ENCODE data around the gene XRCC3. TPM values are rescaled to one million over a fixed set of nuclear protein-coding genes. Genes with fewer than 3 reads are reported as not detected.

The XRCC3 gene
- 10.5 TPM for total RNA-seq

GRCh38 chr14:103715052-103716000 is at the start of gene XRCC3, which contains the start of gene ZFYVE21:
Gene XRCC3 (minus strand): TSS chr14:103715451. CDS start chr14:103711087, 4,364 bp downstream.
Gene ZFYVE21 (plus strand): TSS chr14:103715810. CDS start chr14:103715842, 32 bp downstream.
- peak; percentile 100 for DNase-seq

DNA sequence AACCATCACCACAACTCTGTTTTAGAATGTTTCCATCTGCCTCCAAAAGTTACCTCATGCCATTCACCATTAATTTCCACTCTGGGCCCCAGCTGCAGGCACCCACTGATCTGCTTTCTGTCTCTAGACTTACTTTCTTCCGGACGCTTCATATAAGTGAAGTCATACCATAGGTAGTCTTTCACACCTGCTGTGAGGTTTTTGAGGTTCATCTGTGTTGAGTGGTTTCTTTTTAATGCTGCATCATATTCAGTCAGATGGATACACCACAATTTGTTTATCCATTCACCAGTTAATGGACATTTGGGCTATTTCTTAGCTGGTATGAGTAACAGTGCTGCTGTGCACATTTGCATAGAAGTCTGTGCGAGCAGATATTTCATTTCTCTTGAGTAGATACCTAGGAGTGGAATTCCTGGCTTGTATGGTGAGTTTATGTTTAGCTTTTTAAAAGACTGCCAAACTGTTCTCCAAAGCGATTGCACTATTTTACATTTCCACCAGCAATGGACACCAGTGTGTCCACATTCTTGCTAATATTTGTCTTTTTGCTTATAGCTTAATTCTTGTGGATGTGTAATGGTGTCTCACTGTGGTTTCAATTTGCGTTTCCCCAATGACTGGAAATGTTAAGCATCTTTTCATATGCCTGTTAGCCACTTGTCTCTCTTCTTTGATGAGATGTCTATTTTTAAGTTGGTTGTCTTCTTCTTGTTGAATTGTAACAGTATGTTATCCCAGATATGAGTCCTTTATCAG is 48.7 kb upstream of the XRCC3 start:
- no peak for DNase-seq

GRCh38 chr14:103762541-103762940 is 47.3 kb upstream of the XRCC3 start:
- no peak for DNase-seq

GRCh38 chr14:103762036-103762435 is 46.8 kb upstream of the XRCC3 start:
- no peak for DNase-seq

DNA sequence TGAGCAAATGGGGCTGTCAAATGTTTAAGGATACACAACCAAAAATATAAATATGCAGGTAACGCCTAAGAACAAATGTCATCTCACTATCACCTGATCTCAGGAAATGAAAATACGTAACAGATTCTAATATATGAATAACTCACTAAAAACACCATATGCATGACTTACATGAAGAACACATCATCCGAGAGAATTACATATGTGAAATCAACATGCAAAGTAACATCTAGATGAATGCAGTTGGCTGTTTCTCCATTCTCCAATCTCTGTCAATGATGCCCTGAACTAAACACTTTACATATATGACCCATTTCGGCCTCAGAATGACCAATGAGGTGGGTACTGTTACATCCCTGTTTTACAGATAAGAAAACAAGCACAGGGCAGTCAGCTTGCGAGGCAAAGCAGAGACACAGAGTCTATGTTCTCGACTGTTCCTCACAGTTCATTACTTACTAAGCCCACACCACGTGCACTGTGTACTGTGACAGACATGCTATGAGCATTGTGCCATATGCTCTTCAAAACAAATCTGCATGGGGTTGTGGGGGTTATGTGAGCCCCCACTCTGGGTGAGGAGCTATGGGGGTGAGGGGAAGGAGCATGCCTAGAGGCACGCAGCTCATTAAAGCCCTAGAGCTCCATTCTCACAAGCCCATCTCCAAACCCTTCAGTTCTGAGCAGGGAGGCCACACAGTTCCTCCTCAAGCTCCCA is 43.0 kb upstream of the XRCC3 start:
- DNase-seq: no peak

GRCh38 chr14:103755060-103755459 is 39.8 kb upstream of the XRCC3 start:
- no peak for DNase-seq

GRCh38 chr14:103753774-103754173 is 38.5 kb upstream of the XRCC3 start:
- no peak for DNase-seq

GRCh38 chr14:103749860-103750259 is 34.6 kb upstream of the XRCC3 start:
- no peak for DNase-seq

- DNase-seq: no peak
Measured at GRCh38 chr14:103749452-103749851, 34.2 kb upstream of the XRCC3 start.

DNA sequence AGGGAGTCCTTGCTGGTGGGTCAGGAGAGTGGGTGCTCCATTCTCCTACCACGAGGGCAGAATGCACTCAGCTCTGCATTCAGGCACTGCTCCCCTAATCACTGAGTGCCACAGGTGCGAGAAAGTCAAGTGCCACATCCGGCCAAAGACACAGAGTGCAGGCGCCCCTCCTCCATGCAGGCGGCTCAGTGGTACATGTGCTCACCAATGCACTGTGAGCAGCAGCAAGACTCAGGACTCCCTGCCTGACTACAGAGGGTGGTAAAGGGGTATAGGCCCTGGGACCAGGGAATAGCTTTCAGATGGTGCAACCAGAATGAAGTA is 33.2 kb upstream of the XRCC3 start:
- DNase-seq: no peak

GRCh38 chr14:103746701-103747100 is 31.4 kb upstream of the XRCC3 start:
- no peak for DNase-seq

GRCh38 chr14:103745424-103745823 is 30.2 kb upstream of the XRCC3 start:
- DNase-seq: no peak

DNA sequence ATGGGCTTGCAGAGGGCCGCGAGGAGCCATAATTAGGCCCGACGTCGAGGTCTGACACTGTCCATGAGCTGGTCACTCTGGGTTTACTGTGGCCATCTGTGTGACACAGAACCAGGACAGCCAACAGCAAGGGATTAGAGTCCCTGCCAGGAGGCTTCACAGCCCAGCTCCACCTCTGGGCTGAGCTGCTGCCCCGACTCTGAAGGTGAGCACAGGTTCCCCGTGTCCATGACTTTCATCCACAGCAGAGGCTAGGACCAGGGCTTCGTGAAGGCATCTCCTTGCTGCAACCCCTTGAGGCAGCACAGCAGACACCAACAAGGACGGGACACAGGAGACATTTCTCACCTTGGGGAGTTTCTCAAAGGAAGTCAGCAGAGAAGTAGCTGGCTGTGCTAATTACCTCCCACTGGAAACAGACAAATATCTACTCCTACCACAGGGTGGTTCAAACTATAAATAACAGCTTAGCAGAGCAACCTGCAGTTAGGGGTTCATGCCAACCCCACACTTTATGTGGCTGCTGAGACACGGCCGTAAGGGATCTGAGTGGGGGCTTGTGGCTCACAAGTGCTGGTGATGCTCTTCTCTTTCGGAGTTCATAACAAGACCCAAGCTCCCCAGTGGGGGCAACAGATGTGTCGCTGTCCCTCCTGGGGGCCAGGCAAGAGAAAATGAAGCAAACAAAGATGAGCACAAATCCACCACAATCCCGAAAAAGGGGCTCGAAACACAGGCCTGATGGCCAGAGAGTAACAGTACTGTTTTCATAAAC is 29.6 kb upstream of the XRCC3 start:
- DNase-seq: no peak

GRCh38 chr14:103743691-103744090 is 28.4 kb upstream of the XRCC3 start:
- no peak for DNase-seq

DNA sequence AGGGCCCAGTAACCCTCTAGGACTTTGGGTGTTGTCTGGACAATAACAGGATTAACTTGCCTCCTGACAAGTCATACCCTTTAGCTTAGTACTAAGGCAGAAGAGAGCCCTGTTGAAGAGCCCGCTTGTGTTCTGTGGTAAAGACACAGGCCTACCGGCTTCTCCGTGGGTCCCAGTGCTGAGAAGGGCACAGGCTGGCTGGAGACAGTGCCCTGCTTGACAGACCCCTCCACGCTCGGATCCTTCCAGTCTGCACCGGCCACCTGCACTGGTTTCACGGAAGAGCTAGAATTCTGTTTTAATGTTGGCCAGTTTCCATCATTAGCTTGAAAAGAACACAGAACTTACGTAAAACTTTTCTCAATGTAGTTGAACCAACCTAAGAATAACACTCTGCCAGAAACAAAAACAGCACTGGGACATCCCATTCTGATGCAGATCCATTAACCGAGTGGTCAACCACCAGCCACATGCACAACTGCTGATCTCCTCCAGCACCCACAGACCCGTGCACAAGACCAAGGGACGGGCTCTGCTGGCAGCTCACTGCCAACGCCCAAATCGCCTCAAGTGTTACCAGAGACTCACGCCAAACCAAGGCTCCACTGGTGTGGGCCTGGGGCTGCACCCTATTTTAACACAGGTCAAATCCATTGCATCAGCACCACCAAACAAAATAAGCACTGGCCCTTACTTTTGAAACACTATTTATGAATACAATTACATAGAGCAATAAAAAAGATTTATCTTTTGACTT is 27.4 kb upstream of the XRCC3 start:
- DNase-seq: no peak

DNA sequence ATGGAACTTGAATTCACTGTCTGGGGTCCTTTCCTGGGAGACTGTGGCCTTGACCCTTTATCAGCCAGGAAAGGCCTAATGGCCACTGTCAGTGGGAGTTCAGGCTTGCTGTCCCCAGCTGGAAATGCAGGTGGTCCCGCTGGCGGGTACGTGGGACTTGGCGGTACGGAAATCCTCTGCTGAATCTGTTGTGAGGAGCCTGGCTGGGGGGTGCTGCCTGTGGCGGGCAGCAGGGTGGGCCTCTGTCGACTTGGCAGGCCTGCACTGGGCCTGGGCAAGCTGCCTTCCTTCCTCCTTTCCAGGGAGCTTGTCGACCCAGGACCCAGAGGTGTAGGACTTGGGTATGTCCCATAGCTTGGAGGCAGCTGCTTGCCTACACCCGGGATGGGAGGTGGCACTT is 26.6 kb upstream of the XRCC3 start:
- DNase-seq: no peak

GRCh38 chr14:103740991-103741689 is 25.9 kb upstream of the XRCC3 start:
- no peak for DNase-seq

- DNase-seq: no peak
Measured at GRCh38 chr14:103739793-103740501, 24.7 kb upstream of the XRCC3 start.

DNA sequence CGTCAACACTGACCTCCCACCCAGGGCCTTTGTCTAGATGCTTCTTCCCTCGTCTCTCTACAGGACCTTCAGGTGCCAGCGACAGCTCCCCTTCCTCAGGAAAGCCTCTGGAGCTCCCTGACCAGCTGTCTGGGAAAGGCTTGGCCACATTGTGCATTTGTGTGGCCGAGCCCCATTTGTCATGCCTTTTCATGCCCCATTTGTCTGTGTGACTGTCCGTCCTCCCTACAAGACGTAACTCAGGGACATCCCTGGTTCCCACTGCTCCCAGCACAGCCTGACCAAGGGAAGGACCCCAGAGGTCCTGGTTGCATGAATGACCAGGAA is 24.2 kb upstream of the XRCC3 start:
- no peak for DNase-seq
